K562 (cell line): ENCODE results near the gene DMXL1. TPM values are rescaled to one million over a fixed set of nuclear protein-coding genes. Genes with fewer than 3 reads are reported as not detected.

ENCODE experiments used
- AFF1 ChIP-seq, 2 experiments: fragments of 450-650 bp; IDR thresholded peaks; 2 replicates each; pipeline ENCODE4 v1.6.1; 2018; ENCODE audit warnings: mild to moderate bottlenecking in 2 of 2, low read depth in 1 of 2; ENCODE audit not compliant: partially characterized antibody in 2 of 2
- ELF4 ChIP-seq: fragments of 450-650 bp; formaldehyde crosslinking; IDR thresholded peaks from 2 replicates; pipeline ENCODE4 v1.4.0; 2022; ENCODE audit warnings: missing genetic modification characterization
- FOXM1 ChIP-seq, 2 experiments: fragments of 450-650 bp in 1 of 2; sonication (generic) in 1 of 2; formaldehyde crosslinking in 1 of 2; IDR thresholded peaks; 2 replicates each; pipeline versions ENCODE4 v1.6.1 to v1.9.0; 2017 to 2022; ENCODE audit warnings: low read depth in 2 of 2, mild to moderate bottlenecking in 2 of 2, missing genetic modification reagents in 1 of 2, moderate library complexity in 1 of 2
- GATAD2B ChIP-seq: fragments of 450-650 bp; IDR thresholded peaks from 2 replicates; pipeline ENCODE4 v1.6.1; 2017; ENCODE audit warnings: mild to moderate bottlenecking, borderline replicate concordance
- NCOA4 ChIP-seq: fragments of 450-650 bp; IDR thresholded peaks from 2 replicates; pipeline ENCODE4 v1.6.1; 2018; ENCODE audit warnings: mild to moderate bottlenecking; ENCODE audit not compliant: partially characterized antibody
- NR2F6 ChIP-seq: fragments of 450-650 bp; formaldehyde crosslinking; IDR thresholded peaks from 2 replicates; pipeline ENCODE4 v1.4.0; 2020; ENCODE audit warnings: mild to moderate bottlenecking
- RBM14 ChIP-seq: fragments of 200-400 bp; formaldehyde crosslinking; IDR thresholded peaks from 2 replicates; pipeline ENCODE4 v1.6.1; 2018; ENCODE audit warnings: low read depth, mild to moderate bottlenecking, low read length, moderate library complexity, borderline replicate concordance; ENCODE audit not compliant: insufficient read depth
- RBM17 ChIP-seq: fragments of 200-400 bp; formaldehyde crosslinking; IDR thresholded peaks from 2 replicates; pipeline ENCODE4 v1.6.1; 2017; ENCODE audit warnings: low read depth, mild to moderate bottlenecking, low read length, borderline replicate concordance
- SMAD2 ChIP-seq: fragments of 150-350 bp; IDR thresholded peaks from 2 replicates; pipeline ENCODE4 v1.6.1; 2014; ENCODE audit warnings: low read depth, mild to moderate bottlenecking, low read length
- SP2 ChIP-seq: IDR thresholded peaks from 2 replicates; pipeline ENCODE4 v1.6.1; 2011; ENCODE audit warnings: mild to moderate bottlenecking, low read depth, low read length, moderate library complexity; ENCODE audit not compliant: poor library complexity, severe bottlenecking; ENCODE audit errors: extremely low read depth
- TSC22D4 ChIP-seq: fragments of 450-650 bp; IDR thresholded peaks from 2 replicates; pipeline ENCODE4 v1.6.1; 2016; ENCODE audit warnings: missing genetic modification characterization, missing biosample characterization, control low read depth
- ZNF583 ChIP-seq: fragments of 250-450 bp; sonication (Bioruptor Pico); IDR thresholded peaks from 2 replicates; pipeline ENCODE4 v1.4.0; 2020
- ZNF609 ChIP-seq: sonication (generic); formaldehyde crosslinking; IDR thresholded peaks from 2 replicates; pipeline ENCODE4 v1.8.1; 2023; ENCODE audit warnings: missing genetic modification reagents, mild to moderate bottlenecking, borderline replicate concordance
- ZNF766 ChIP-seq: fragments of 200-800 bp; sonication (Bioruptor generic); conservative IDR thresholded peaks from 2 replicates; pipeline ENCODE4 v1.6.1; 2016; ENCODE audit warnings: missing genetic modification characterization, missing compliant biosample characterization
- ZNF79 ChIP-seq: fragments of 250-450 bp; sonication (Bioruptor Pico); IDR thresholded peaks from 2 replicates; pipeline ENCODE4 v1.4.0; 2020; ENCODE audit warnings: low read depth, mild to moderate bottlenecking, moderate library complexity
- polyA plus RNA-seq, 8 experiments: library from polyadenylated mRNA; depleted of rRNA in 4 of 8; stranded (reverse) in 5 of 8; unstranded in 3 of 8; fragments of >200 nt; fragmentation: Nextera tagmentation in 2 of 8; fragmentation: Illumina TruSeq in 1 of 8; extraction: Ambion mirVana in 2 of 8; extraction: Trizol in 1 of 8; gene quantifications; 2 replicates each; pipeline versions ENCODE4 v1.2.1 to v1.2.3, GENCODE V29; 2011 to 2014; ENCODE audit warnings: inconsistent platforms in 1 of 8, missing spikeins in 1 of 8
- total RNA-seq, 7 experiments: library from RNA; depleted of rRNA in 6 of 7; stranded (reverse); fragments of >200 nt in 6 of 7; fragmentation: Illumina TruSeq in 2 of 7; extraction: Trizol in 2 of 7; gene quantifications; 2 replicates each; pipeline versions ENCODE4 v1.2.1 to v1.2.3, GENCODE V29; 2011 to 2021; ENCODE audit warnings: low replicate concordance in 1 of 7
- TF ChIP-seq, protein P1 (sequence below): IDR thresholded peaks from 2 replicates; pipeline ENCODE4 v1.6.1; 2011; ENCODE audit not compliant: insufficient read length; ENCODE audit errors: extremely low read depth

The DMXL1 gene
- total and polyA plus RNA-seq, 9 of the 15 experiments (the other 6 are each of a cell fraction or from before 2014, with no cell fraction given) = 8.3 to 40.3 (median 30.6) TPM

DNA sequence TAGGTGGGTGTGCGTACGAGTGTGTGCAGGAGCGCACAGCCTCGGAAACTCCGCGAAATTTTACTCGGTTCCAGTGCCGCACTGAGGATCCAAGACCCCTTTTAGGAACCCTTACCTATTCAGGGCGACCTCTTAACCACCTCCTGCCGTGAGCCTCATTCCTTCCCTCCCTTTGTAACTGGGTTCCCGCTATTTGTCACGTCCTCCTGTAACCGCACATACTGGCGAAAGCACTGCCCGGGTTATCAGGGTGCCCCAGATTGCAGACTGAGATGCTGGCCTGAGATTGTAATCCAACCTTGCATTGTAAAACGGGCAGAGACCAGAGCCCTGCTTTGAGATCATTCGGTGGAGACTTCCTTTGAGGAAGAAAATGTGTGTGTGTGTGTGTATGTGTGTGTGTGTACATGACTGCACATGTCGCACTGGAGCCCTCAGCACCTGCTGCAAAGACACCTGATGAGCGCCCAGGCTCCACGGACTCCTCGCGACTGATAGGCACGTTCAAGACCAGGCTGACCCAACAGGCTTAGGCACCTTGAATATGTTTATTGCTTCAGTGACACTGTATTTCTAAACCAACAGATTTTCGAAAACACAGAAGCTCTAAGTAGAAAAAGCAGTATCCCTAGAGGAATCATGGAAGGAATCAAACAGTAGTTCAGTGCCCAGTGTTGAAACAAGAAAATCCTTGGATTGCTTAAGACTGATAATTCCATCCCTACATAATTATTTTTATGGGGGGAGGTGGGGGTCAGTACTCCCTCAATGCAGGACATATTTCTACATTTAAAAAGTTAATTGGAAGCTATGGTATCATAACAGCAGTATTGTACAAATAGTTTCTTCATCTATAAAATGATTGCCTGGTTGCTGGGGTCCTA is 198.4 kb downstream of the DMXL1 start (continued):
- TF ChIP-seq FOXM1 (IDR thresholded peaks at IDR 0.05; ENCODE audit: low read depth) (peak; percentile 51; the same call in 1 of the 2 replicates), FOXM1 (CRISPR knock-in tag; IDR thresholded peaks at IDR 0.05; ENCODE audit: low read depth) (no peak), GATAD2B (peak; percentile 61; the same call in 1 of the 2 replicates), ZNF766 (0 out of 2 replicates have a peak, but pooled peaks have one; percentile 16), ZNF583 (no peak), ZNF609 (CRISPR knock-in tag) (no peak), NCOA4 (no peak), ELF4 (peak; percentile 82; the same call in 1 of the 2 replicates), RBM17 (no peak), NR2F6 (CRISPR knock-in tag) (no peak), SMAD2 (no peak), AFF1 (IDR thresholded peaks at IDR 0.05; ENCODE audit: low read depth in 1 of 2, partially characterized antibody in 2 of 2) (no peak), ZNF79 (CRISPR knock-in tag) (no peak), TSC22D4 (no peak), SP2 (no peak), RBM14 (no peak)
- TF ChIP-seq, protein P1, sequence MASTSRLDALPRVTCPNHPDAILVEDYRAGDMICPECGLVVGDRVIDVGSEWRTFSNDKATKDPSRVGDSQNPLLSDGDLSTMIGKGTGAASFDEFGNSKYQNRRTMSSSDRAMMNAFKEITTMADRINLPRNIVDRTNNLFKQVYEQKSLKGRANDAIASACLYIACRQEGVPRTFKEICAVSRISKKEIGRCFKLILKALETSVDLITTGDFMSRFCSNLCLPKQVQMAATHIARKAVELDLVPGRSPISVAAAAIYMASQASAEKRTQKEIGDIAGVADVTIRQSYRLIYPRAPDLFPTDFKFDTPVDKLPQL = no peak
